HepG2 (cell line): Measurements from ENCODE around the gene CRYAB. TPM values are rescaled to one million over a fixed set of nuclear protein-coding genes. Genes with fewer than 3 reads are reported as not detected.
A peak's percentile ranks its signal among the peaks of the same experiment; 100 is the strongest.

ENCODE experiments used
- ATF7 ChIP-seq, 2 experiments: fragments of 450-650 bp in 1 of 2; sonication (generic) in 1 of 2; formaldehyde crosslinking in 1 of 2; IDR thresholded peaks; 2 replicates each; pipeline versions ENCODE4 v1.4.0 to v1.6.1; 2016 to 2020; ENCODE audit warnings: antibody characterized with exemption in 1 of 2, mild to moderate bottlenecking in 1 of 2, missing genetic modification reagents in 1 of 2
- GABPA ChIP-seq, 2 experiments: IDR thresholded peaks; 2 replicates each; pipeline ENCODE4 v1.6.1; 2011 to 2016; ENCODE audit warnings: low read depth in 2 of 2, low read length in 1 of 2, missing biosample characterization in 1 of 2, missing genetic modification characterization in 1 of 2
- HNF4A ChIP-seq: sonication (generic); formaldehyde crosslinking; IDR thresholded peaks from 2 replicates; pipeline ENCODE4 v1.4.0; 2020; ENCODE audit warnings: missing genetic modification reagents
- HNF4G ChIP-seq, 2 experiments: sonication (generic) in 1 of 2; formaldehyde crosslinking in 1 of 2; IDR thresholded peaks; 2 replicates each; pipeline versions ENCODE4 v1.4.0 to v1.6.1; 2011 to 2020; ENCODE audit warnings: borderline replicate concordance in 2 of 2, low read depth in 2 of 2, mild to moderate bottlenecking in 2 of 2, low read length in 1 of 2, missing genetic modification reagents in 1 of 2, moderate library complexity in 1 of 2
- NFATC3 ChIP-seq: sonication (generic); formaldehyde crosslinking; IDR thresholded peaks from 2 replicates; pipeline ENCODE4 v1.5.1; 2020; ENCODE audit warnings: mild to moderate bottlenecking, missing genetic modification reagents
- RFX5 ChIP-seq: IDR thresholded peaks from 2 replicates; pipeline ENCODE4 v1.6.1; 2011; ENCODE audit warnings: low read depth, low read length, improper control_type of control experiment
- TGIF2 ChIP-seq: IDR thresholded peaks from 2 replicates; pipeline ENCODE4 v1.6.1; 2016; ENCODE audit warnings: control low read depth, missing compliant biosample characterization
- ZFAT ChIP-seq: sonication (generic); formaldehyde crosslinking; conservative IDR thresholded peaks from 2 replicates; pipeline ENCODE4 v1.8.1; 2023; ENCODE audit warnings: missing genetic modification reagents, inconsistent platforms
- ZFP36 ChIP-seq: fragments of 150-350 bp; IDR thresholded peaks from 2 replicates; pipeline ENCODE4 v1.6.1; 2018; ENCODE audit warnings: borderline replicate concordance, low read length, low read depth; ENCODE audit not compliant: partially characterized antibody
- ZNF136 ChIP-seq: sonication (generic); formaldehyde crosslinking; IDR thresholded peaks from 2 replicates; pipeline ENCODE4 v1.8.1; 2022; ENCODE audit warnings: low read depth, mild to moderate bottlenecking, moderate library complexity, missing genetic modification reagents
- polyA plus RNA-seq, 8 experiments: library from polyadenylated mRNA; depleted of rRNA in 3 of 8; stranded (reverse) in 7 of 8; unstranded in 1 of 8; fragments of >200 nt; fragmentation: Illumina TruSeq in 4 of 8; extraction: Trizol in 4 of 8; gene quantifications; 2 replicates each; pipeline versions ENCODE4 v1.2.1 to v1.2.3, GENCODE V29; 2011 to 2016; ENCODE audit warnings: low read depth in 4 of 8, missing spikeins in 1 of 8, mixed read lengths in 1 of 8; ENCODE audit not compliant: insufficient read depth in 1 of 8
- total RNA-seq, 5 experiments: library from RNA; depleted of rRNA; stranded (reverse); fragments of >200 nt; fragmentation: Illumina TruSeq; extraction: Trizol; gene quantifications; 2 replicates each; pipeline ENCODE4 v1.2.3, GENCODE V29; 2016; ENCODE audit warnings: low read depth in 1 of 5
- TF ChIP-seq, protein P1 (sequence below), 2 experiments: fragments of 450-650 bp in 1 of 2; sonication (generic) in 1 of 2; formaldehyde crosslinking in 1 of 2; IDR thresholded peaks; 2 replicates each; pipeline versions ENCODE4 v1.6.1 to v1.8.0; 2016 to 2022; ENCODE audit warnings: antibody characterized with exemption in 1 of 2, mild to moderate bottlenecking in 1 of 2, missing genetic modification reagents in 1 of 2
- TF ChIP-seq, protein P2 (sequence below): sonication (generic); formaldehyde crosslinking; IDR thresholded peaks from 2 replicates; pipeline ENCODE4 v1.4.0; 2020; ENCODE audit warnings: missing genetic modification reagents, borderline replicate concordance
- TF ChIP-seq, protein P3 (sequence below): sonication (generic); formaldehyde crosslinking; IDR thresholded peaks from 2 replicates; pipeline ENCODE4 v1.5.0; 2020; ENCODE audit warnings: missing genetic modification reagents
- TF ChIP-seq, protein P4 (sequence below): sonication (generic); formaldehyde crosslinking; IDR thresholded peaks from 2 replicates; pipeline ENCODE4 v1.4.0; 2020; ENCODE audit warnings: missing genetic modification reagents

Gene CRYAB
- total and polyA plus RNA-seq, 2 of the 13 experiments (the other 11 are each of a cell fraction or from before 2014, with no cell fraction given): 0.55 to 1.1 TPM

DNA sequence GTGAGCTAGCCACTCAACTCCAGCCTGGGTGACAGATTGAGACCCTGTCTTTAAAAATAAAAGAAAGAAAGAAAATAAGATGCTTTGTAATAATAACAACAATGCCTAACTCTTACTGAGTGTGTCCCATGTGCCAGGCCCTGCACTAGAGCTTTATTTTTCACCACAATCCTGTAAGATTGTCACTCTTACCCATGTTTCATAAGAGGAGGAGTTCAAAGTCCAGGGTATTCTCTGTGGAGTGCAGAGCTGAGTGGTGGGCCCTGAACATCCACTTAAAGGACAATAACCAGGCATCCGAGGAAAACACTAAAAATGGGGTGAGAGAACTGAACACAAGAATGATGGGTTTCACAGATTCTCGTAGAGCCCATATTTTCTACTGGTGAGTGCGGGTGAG, 6.2 kb upstream of the CRYAB start (continued):
- TF ChIP-seq, protein P1, sequence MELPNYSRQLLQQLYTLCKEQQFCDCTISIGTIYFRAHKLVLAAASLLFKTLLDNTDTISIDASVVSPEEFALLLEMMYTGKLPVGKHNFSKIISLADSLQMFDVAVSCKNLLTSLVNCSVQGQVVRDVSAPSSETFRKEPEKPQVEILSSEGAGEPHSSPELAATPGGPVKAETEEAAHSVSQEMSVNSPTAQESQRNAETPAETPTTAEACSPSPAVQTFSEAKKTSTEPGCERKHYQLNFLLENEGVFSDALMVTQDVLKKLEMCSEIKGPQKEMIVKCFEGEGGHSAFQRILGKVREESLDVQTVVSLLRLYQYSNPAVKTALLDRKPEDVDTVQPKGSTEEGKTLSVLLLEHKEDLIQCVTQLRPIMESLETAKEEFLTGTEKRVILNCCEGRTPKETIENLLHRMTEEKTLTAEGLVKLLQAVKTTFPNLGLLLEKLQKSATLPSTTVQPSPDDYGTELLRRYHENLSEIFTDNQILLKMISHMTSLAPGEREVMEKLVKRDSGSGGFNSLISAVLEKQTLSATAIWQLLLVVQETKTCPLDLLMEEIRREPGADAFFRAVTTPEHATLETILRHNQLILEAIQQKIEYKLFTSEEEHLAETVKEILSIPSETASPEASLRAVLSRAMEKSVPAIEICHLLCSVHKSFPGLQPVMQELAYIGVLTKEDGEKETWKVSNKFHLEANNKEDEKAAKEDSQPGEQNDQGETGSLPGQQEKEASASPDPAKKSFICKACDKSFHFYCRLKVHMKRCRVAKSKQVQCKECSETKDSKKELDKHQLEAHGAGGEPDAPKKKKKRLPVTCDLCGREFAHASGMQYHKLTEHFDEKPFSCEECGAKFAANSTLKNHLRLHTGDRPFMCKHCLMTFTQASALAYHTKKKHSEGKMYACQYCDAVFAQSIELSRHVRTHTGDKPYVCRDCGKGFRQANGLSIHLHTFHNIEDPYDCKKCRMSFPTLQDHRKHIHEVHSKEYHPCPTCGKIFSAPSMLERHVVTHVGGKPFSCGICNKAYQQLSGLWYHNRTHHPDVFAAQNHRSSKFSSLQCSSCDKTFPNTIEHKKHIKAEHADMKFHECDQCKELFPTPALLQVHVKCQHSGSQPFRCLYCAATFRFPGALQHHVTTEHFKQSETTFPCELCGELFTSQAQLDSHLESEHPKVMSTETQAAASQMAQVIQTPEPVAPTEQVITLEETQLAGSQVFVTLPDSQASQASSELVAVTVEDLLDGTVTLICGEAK (IDR thresholded peaks at IDR 0.05): no peak
- TF ChIP-seq, protein P1 (CRISPR knock-in tag; IDR thresholded peaks at IDR 0.05): no peak
- TF ChIP-seq, protein P2, sequence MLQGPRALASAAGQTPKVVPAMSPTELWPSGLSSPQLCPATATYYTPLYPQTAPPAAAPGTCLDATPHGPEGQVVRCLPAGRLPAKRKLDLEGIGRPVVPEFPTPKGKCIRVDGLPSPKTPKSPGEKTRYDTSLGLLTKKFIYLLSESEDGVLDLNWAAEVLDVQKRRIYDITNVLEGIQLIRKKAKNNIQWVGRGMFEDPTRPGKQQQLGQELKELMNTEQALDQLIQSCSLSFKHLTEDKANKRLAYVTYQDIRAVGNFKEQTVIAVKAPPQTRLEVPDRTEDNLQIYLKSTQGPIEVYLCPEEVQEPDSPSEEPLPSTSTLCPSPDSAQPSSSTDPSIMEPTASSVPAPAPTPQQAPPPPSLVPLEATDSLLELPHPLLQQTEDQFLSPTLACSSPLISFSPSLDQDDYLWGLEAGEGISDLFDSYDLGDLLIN: no peak
- TF ChIP-seq TGIF2 (no peak), GABPA (IDR thresholded peaks at IDR 0.05; ENCODE audit: low read depth, low read length) (no peak), GABPA (CRISPR knock-in tag; IDR thresholded peaks at IDR 0.05; ENCODE audit: low read depth) (no peak), NFATC3 (CRISPR knock-in tag) (no peak), HNF4G (IDR thresholded peaks at IDR 0.05; ENCODE audit: borderline replicate concordance, low read depth, low read length) (peak; percentile 82), HNF4G (CRISPR knock-in tag; IDR thresholded peaks at IDR 0.05; ENCODE audit: borderline replicate concordance, low read depth) (no peak), HNF4A (CRISPR knock-in tag) (peak; percentile 87), ZFAT (no peak), ATF7 (IDR thresholded peaks at IDR 0.05) (no peak), ATF7 (CRISPR knock-in tag; IDR thresholded peaks at IDR 0.05) (no peak), ZFP36 (no peak), ZNF136 (CRISPR knock-in tag) (no peak), RFX5 (no peak)
- TF ChIP-seq, protein P3, sequence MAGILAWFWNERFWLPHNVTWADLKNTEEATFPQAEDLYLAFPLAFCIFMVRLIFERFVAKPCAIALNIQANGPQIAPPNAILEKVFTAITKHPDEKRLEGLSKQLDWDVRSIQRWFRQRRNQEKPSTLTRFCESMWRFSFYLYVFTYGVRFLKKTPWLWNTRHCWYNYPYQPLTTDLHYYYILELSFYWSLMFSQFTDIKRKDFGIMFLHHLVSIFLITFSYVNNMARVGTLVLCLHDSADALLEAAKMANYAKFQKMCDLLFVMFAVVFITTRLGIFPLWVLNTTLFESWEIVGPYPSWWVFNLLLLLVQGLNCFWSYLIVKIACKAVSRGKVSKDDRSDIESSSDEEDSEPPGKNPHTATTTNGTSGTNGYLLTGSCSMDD (CRISPR knock-in tag): no peak
- TF ChIP-seq, protein P4, sequence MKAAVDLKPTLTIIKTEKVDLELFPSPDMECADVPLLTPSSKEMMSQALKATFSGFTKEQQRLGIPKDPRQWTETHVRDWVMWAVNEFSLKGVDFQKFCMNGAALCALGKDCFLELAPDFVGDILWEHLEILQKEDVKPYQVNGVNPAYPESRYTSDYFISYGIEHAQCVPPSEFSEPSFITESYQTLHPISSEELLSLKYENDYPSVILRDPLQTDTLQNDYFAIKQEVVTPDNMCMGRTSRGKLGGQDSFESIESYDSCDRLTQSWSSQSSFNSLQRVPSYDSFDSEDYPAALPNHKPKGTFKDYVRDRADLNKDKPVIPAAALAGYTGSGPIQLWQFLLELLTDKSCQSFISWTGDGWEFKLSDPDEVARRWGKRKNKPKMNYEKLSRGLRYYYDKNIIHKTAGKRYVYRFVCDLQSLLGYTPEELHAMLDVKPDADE (CRISPR knock-in tag): no peak
